GM12878 (cell line): Measurements from ENCODE around the gene KATNIP.

ENCODE experiments used
- ETV6 ChIP-seq, 2 experiments: fragments of 450-650 bp in 1 of 2; IDR thresholded peaks in 1 of 2; conservative IDR thresholded peaks in 1 of 2; 2 replicates each; pipeline ENCODE4 v1.6.1; 2014; ENCODE audit warnings: antibody characterized with exemption in 1 of 2, borderline replicate concordance in 1 of 2, low read depth in 1 of 2, mild to moderate bottlenecking in 1 of 2, moderate library complexity in 1 of 2
- GABPA ChIP-seq: IDR thresholded peaks from 2 replicates; pipeline ENCODE4 v1.6.1; 2014; ENCODE audit warnings: antibody characterized with exemption, low read depth, mild to moderate bottlenecking, inconsistent platforms
- SIX5 ChIP-seq: IDR thresholded peaks from 2 replicates; pipeline ENCODE4 v1.6.1; 2011; ENCODE audit warnings: mild to moderate bottlenecking, low read depth, low read length, moderate library complexity; ENCODE audit not compliant: severe bottlenecking
- ZZZ3 ChIP-seq: IDR thresholded peaks from 2 replicates; pipeline ENCODE4 v1.6.1; 2011; ENCODE audit warnings: low read depth; ENCODE audit not compliant: control insufficient read depth, insufficient read length
- TF ChIP-seq, protein P1 (sequence below): fragments of 450-650 bp; IDR thresholded peaks from 2 replicates; pipeline ENCODE4 v1.6.1; 2016; ENCODE audit warnings: mild to moderate bottlenecking
- TF ChIP-seq, protein P2 (sequence below): IDR thresholded peaks from 2 replicates; pipeline ENCODE4 v1.6.1; 2012; ENCODE audit warnings: low read depth, low read length, improper control_type of control experiment
- TF ChIP-seq, protein P3 (sequence below): IDR thresholded peaks from 2 replicates; pipeline ENCODE4 v1.6.1; 2011; ENCODE audit warnings: low read depth, low read length, improper control_type of control experiment, borderline replicate concordance
- TF ChIP-seq, protein P4 (sequence below): IDR thresholded peaks from 2 replicates; pipeline ENCODE4 v1.6.1; 2012; ENCODE audit warnings: low read depth, low read length, improper control_type of control experiment

DNA sequence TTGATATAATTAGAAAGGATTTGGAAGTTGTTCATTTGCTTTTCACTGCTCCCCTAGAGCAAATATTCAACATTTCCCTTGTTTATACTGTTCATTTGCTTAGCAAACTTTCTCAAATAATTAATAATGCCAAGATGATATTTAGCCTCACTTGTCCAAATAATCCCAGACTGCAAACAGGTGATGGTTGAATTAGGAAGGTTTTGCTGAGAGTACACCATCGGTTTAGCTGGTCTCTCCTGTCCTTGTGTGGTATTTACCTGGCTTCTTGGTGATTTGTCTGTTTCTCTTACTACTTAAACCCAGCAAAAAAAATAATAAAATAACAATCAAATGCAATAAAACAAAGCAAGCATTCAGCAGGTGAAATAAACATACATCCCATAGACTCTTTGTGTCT lies 6.5 kb downstream of the KATNIP start:
- TF ChIP-seq, protein P1, sequence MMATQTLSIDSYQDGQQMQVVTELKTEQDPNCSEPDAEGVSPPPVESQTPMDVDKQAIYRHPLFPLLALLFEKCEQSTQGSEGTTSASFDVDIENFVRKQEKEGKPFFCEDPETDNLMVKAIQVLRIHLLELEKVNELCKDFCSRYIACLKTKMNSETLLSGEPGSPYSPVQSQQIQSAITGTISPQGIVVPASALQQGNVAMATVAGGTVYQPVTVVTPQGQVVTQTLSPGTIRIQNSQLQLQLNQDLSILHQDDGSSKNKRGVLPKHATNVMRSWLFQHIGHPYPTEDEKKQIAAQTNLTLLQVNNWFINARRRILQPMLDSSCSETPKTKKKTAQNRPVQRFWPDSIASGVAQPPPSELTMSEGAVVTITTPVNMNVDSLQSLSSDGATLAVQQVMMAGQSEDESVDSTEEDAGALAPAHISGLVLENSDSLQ = no peak
- TF ChIP-seq, protein P2, sequence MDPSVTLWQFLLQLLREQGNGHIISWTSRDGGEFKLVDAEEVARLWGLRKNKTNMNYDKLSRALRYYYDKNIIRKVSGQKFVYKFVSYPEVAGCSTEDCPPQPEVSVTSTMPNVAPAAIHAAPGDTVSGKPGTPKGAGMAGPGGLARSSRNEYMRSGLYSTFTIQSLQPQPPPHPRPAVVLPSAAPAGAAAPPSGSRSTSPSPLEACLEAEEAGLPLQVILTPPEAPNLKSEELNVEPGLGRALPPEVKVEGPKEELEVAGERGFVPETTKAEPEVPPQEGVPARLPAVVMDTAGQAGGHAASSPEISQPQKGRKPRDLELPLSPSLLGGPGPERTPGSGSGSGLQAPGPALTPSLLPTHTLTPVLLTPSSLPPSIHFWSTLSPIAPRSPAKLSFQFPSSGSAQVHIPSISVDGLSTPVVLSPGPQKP = no peak
- TF ChIP-seq ZZZ3 (no peak), ETV6 (conservative IDR thresholded peaks at IDR 0.05 in 1 of 2, IDR thresholded peaks at IDR 0.05 in 1 of 2; ENCODE audit: borderline replicate concordance in 1 of 2, low read depth in 1 of 2) (no peak), SIX5 (no peak), GABPA (no peak)
- TF ChIP-seq, protein P3, sequence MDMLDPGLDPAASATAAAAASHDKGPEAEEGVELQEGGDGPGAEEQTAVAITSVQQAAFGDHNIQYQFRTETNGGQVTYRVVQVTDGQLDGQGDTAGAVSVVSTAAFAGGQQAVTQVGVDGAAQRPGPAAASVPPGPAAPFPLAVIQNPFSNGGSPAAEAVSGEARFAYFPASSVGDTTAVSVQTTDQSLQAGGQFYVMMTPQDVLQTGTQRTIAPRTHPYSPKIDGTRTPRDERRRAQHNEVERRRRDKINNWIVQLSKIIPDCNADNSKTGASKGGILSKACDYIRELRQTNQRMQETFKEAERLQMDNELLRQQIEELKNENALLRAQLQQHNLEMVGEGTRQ = no peak
- TF ChIP-seq, protein P4, sequence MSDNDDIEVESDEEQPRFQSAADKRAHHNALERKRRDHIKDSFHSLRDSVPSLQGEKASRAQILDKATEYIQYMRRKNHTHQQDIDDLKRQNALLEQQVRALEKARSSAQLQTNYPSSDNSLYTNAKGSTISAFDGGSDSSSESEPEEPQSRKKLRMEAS = no peak
